Measurements from ENCODE around the gene ZFP3.
"Not testable (repeated sequence)": the region's sequence is repeated elsewhere in the genome, so short reads cannot be mapped to it uniquely, and the experiment has no call there.

Gene ZFP3

DNA sequence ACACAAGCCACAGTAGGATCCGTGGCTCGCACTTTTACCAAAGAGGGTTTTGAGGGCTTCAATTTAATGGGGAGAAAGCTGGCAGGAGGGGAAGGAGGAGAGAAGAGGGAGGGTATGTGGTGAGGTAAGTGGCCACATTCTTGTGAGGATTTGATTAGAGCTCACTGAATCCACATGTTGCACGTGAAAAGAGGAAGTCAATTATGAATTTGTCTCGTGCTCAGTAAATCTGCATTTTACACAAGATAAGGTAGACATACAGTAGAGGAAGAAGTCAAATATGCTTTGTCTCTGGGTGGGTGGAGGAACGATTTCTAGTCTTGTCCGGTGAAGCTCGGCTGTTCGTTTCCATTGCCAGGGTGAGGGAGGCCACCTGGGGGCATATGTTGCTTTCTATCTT is 32.5 kb downstream of the ZFP3 start:
- H3K9me3 ChIP-seq: no peaks in the 10 kb centered on the region
- H3K4me1 ChIP-seq (ENCODE audit: control insufficient read depth in 1 of 2, insufficient read depth in 1 of 2, low read depth in 1 of 2, low read length in 1 of 2): peaks cover 15 to 16% of the 10 kb centered on the region in 2 experiments
- no peaks in the 10 kb centered on the region for H3K36me3 ChIP-seq
- H3K4me3 ChIP-seq (ENCODE audit: low read depth in 1 of 2, low read length in 1 of 2): peak overlapping the region; percentile 71 to 80
- no peak overlapping the region for H3K27ac ChIP-seq
- peaks cover 38% of the 10 kb centered on the region for H3K27me3 ChIP-seq
- TF ChIP-seq, protein P1, sequence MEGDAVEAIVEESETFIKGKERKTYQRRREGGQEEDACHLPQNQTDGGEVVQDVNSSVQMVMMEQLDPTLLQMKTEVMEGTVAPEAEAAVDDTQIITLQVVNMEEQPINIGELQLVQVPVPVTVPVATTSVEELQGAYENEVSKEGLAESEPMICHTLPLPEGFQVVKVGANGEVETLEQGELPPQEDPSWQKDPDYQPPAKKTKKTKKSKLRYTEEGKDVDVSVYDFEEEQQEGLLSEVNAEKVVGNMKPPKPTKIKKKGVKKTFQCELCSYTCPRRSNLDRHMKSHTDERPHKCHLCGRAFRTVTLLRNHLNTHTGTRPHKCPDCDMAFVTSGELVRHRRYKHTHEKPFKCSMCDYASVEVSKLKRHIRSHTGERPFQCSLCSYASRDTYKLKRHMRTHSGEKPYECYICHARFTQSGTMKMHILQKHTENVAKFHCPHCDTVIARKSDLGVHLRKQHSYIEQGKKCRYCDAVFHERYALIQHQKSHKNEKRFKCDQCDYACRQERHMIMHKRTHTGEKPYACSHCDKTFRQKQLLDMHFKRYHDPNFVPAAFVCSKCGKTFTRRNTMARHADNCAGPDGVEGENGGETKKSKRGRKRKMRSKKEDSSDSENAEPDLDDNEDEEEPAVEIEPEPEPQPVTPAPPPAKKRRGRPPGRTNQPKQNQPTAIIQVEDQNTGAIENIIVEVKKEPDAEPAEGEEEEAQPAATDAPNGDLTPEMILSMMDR (IDR thresholded peaks at IDR 0.05): no peak

DNA sequence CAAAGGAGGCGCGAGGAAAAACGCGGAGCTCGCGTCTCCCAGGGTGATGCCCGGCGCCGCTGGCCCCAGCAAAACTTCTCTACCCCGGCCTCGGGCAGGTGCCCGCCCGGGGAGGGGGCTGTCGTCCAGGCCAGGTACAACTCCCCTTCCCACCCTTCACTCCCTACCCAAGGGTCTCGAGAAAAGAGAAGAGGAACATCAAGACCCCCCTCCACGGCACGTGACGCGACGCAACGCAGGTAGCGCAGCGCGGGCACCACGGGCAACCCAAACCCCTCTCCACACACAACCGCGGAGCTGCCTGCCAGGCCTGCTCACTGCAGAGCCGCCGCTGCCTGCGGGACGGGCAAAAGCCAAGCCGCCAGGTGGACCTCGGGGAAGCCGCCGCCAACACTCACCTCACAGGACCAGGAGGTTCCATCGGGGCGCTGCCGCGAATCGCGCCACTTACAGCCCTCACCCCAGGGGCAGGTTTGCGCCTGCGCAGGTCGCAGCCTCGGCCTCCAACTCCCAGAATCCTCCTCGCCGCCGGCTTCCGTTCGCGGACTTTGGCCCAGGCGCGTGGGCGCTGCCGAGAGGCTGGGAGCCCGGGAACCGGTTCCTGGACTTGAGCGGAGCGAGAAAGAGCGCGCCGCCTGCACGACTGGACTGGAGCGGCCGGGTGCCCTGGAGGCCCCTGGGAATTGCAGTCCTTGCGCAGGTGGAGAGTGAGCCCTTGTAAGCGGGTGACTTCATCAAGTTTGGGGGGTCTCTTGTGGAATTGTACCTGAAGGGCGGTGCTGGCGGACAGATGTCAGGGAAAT is 33.3 kb downstream of the ZFP3 start, which contains the start of gene ZNF232:
ZNF232 (minus strand) TSS at position 477 of the 803 bp plus-strand sequence; CDS start at position 421, 56 bp downstream.
- Histone ChIP-seq H3K27ac (peak within 1 kb of the TSS; percentile 7), H3K4me1 (ENCODE audit: control insufficient read depth in 1 of 2, insufficient read depth in 1 of 2, low read depth in 1 of 2, low read length in 1 of 2) (peaks cover 16 to 20% of the 10 kb centered on the region in 2 experiments), H3K4me3 (ENCODE audit: low read depth in 1 of 2, low read length in 1 of 2) (peak within 1 kb of the TSS; percentile 71 to 80), H3K9me3 (no peaks in the 10 kb centered on the region), H3K36me3 (no peaks in the 10 kb centered on the region), H3K27me3 (peaks cover 46% of the 10 kb centered on the region)
- TF ChIP-seq, protein P1 (IDR thresholded peaks at IDR 0.05): no peak

DNA sequence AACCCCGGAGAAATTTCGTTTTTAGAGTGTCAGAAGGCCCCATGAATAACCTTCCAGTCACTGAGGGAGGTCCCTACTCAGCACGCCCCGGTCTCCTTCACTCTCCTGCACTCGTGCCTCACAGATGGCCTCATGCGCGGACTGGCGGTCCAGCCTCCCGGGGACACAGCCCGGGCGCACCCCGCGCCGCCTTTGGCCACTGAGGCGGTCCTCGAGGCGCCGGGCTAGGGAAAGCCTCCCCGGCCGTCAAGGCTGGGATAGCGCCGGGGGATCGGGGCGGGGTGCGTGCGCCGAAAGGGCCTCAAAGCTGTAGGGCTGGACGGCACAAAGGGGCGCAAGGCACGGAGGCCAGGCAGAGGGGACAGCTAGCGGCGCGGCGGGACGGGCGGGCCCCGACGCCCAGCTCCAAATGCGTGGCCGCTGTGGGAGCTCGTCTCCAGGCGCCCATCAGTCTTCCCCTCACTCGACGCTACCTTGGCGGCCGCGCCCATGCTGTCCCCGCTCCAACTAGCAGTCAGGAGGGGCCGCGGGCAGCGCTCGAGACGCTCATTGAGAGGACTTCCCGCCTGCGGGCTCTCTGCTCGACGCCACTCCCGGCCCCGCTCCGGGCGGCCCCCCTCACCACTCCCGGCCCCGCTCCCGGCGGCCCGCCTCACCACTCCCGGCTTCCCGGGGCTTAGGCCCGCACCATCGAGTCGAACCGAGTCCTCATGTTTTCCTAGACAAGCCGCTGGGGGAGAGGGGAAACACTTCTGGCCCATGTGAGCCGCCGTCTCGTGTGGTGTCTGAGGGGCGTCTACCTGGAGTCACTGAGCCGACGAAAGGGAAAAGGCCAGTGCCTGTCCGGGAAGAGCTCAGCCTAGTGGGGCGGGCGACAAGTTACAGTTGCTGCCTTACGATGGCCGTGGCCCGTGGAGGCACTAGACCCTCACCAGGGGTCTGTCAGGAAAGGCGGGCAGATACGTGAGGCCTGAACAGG is 37.7 kb downstream of the ZFP3 start, which contains the start of gene USP6:
USP6 (plus strand) TSS at position 360 of the 979 bp plus-strand sequence. CDS start 14,336 bp downstream, outside the sequence.
- no peaks in the 10 kb centered on the region for H3K36me3 ChIP-seq
- H3K4me1 ChIP-seq (ENCODE audit: control insufficient read depth in 1 of 2, insufficient read depth in 1 of 2, low read depth in 1 of 2, low read length in 1 of 2): peaks cover 14 to 19% of the 10 kb centered on the region in 2 experiments
- peaks cover 89% of the 10 kb centered on the region for H3K27me3 ChIP-seq
- TF ChIP-seq, protein P1 (IDR thresholded peaks at IDR 0.05): no peak
- no peak within 1 kb of the TSS for H3K4me3 ChIP-seq (ENCODE audit: low read depth in 1 of 2, low read length in 1 of 2)
- H3K27ac ChIP-seq: no peak within 1 kb of the TSS
- H3K9me3 ChIP-seq: no peaks in the 10 kb centered on the region

DNA sequence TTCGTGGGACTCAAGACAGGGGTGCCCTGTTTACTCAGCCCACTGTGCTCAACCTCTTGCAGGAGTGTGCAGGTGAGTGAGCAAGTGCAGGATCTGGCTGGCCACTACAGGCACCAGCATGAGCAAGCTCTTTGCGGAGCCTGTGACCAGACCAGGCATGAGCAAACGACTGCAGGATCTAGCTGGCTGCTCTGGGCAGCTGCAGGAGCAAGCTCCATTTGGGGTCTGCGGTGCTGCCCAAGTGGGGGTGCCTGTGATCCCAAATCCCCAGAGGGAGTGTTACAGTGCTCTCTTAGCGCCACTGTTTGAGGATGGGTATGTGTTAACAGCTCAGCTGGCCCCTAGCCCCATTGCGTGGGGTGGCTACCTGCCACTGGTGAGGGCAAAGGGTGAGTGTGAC is 40.0 kb downstream of the ZFP3 start:
- H3K27me3 ChIP-seq: peaks cover 100% of the 10 kb centered on the region

DNA sequence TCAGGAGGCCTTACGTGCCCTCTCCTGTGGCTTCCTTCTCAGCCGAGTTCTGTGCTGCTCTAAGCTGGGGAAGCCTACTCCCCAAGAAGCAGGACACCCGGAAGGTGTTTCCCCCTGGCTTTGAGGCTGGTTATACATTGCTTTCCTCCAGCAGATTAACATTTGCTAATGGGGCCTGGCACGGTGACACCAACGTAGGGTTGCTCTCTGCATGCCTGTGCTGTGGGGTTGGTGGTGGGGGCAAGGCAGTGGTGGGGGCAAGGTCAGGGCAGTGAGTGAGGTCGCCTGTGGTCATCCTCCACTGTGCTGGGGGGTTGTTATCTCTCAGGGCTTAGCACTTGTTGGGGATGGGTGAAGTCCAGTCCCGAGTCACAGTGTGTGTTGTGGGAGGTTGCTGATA is 41.8 kb downstream of the ZFP3 start:
- Histone ChIP-seq H3K4me3 (ENCODE audit: low read depth in 1 of 2, low read length in 1 of 2) (no peak overlapping the region), H3K27me3 (peaks cover 100% of the 10 kb centered on the region), H3K27ac (no peak overlapping the region), H3K9me3 (no peaks in the 10 kb centered on the region), H3K4me1 (ENCODE audit: control insufficient read depth in 1 of 2, insufficient read depth in 1 of 2, low read depth in 1 of 2, low read length in 1 of 2) (peaks cover 2 to 6% of the 10 kb centered on the region in 2 experiments), H3K36me3 (no peaks in the 10 kb centered on the region)
- TF ChIP-seq, protein P1 (IDR thresholded peaks at IDR 0.05): no peak

More for the DNA sequence above, 40.0 kb downstream of the ZFP3 start:
- TF ChIP-seq, protein P1 (IDR thresholded peaks at IDR 0.05): no peak
- H3K27ac ChIP-seq: no peak overlapping the region
- no peak overlapping the region for H3K4me3 ChIP-seq (ENCODE audit: low read depth in 1 of 2, low read length in 1 of 2)
- H3K4me1 ChIP-seq (ENCODE audit: control insufficient read depth in 1 of 2, insufficient read depth in 1 of 2, low read depth in 1 of 2, low read length in 1 of 2): peaks cover 2 to 6% of the 10 kb centered on the region in 2 experiments
- no peaks in the 10 kb centered on the region for H3K36me3 ChIP-seq
- H3K9me3 ChIP-seq: no peaks in the 10 kb centered on the region

DNA sequence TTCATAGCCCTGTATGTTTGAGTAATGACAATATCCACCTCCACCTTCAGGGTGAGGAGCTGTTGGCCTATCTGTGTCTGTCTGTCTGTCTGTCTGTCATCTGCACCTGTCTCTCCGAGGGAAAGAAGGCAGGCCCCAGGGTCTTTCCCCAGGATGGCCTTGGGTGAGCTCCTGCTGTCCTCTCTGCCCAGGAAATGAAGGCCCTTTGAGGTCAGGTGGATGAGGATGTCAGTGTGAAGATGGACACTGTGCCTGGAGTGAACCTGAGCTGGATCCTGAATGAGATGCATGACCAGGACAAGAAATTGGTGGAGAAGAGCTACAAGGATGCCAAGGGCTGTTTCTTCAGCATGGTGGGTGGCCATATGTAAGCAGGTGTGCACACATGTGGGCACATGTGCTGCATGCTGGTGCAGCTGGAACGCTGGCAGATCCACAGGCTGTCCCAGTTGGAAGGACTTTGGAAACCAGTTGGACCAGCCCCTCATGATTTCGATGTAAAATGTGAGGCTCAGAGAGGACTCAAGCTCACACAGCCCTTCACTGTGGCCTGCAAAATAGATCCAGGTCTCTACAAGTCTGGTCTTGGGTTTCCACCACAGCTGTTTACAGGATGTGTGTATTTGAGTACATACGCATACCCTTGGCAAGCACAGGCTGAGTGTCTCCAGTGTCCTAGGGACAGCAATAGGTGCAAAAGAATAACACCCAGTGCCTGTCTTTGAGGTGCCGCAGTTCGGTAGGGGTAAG is 42.3 kb downstream of the ZFP3 start:
- H3K9me3 ChIP-seq; H3K36me3 ChIP-seq; H3K4me3 ChIP-seq (ENCODE audit: low read depth in 1 of 2, low read length in 1 of 2); H3K27ac ChIP-seq; H3K4me1 ChIP-seq (ENCODE audit: control insufficient read depth in 1 of 2, insufficient read depth in 1 of 2, low read depth in 1 of 2, low read length in 1 of 2): not testable (repeated sequence)
- peaks cover 98% of the 10 kb centered on the region for H3K27me3 ChIP-seq
